Erythroblast (primary cell): ENCODE measurements around the gene VARS2.

ENCODE experiments used
- GATA1 ChIP-seq: IDR thresholded peaks from 2 replicates; pipeline ENCODE4 v1.6.1; 2011; ENCODE audit warnings: low read depth, mild to moderate bottlenecking, control low read depth, low read length, moderate library complexity
- POLR2A ChIP-seq: IDR thresholded peaks from 2 replicates; pipeline ENCODE4 v1.6.1; 2011; ENCODE audit warnings: mild to moderate bottlenecking, low read length

GRCh38 chr6:30894935-30895334 lies 19.1 kb upstream of the VARS2 start:
- TF ChIP-seq POLR2A (no peak), GATA1 (no peak)
